IMR-90 (cell line): ENCODE data around the gene RNF34. TPM values are rescaled to one million over a fixed set of nuclear protein-coding genes. Genes with fewer than 3 reads are reported as not detected.

ENCODE experiments used
- ATAC-seq: fragments of 200-7000 bp; cut with Tn5 transposase; 2 replicates; pipeline ENCODE4 v1.9.1; 2020; ENCODE audit warnings: low read depth, mild to moderate bottlenecking, moderate library complexity
- BruUV-seq: library from RNA; stranded (reverse); fragments of 400-500 nt; replicated peaks from 2 replicates; lab custom pipeline; 2021; lab: Mats Ljungman, UMichigan
- CTCF ChIA-PET: fragments of 300-600 bp; formaldehyde crosslinking; extraction: SDS; loops from one replicate; lab custom pipeline; 2021; ENCODE audit warnings: antibody characterized with exemption; lab: Yijun Ruan, JAX
- POLR2A ChIA-PET: fragments of 300-600 bp; sonication (Branson Sonifier 250); formaldehyde crosslinking; loops from one replicate; lab custom pipeline; 2022; ENCODE audit warnings: antibody characterized with exemption; ENCODE audit not compliant: unreplicated experiment; lab: Charles Lee
- DNase-seq: peaks from one replicate; pipeline ENCODE4 v3.0.0; 2013
- H2AFZ ChIP-seq: replicated peaks from 2 replicates; pipeline ENCODE3; 2013; ENCODE audit warnings: low read length, mild to moderate bottlenecking; ENCODE audit not compliant: poor library complexity
- H2AK5ac ChIP-seq: 2 replicates; pipeline ENCODE4 v1.6.1; 2013; ENCODE audit warnings: low read depth, low read length, inconsistent platforms
- H2AK9ac ChIP-seq: replicated peaks from 2 replicates; pipeline ENCODE3; 2013; ENCODE audit warnings: mild to moderate bottlenecking, low read depth, low read length, moderate library complexity; ENCODE audit not compliant: poor library complexity
- H2BK120ac ChIP-seq: 2 replicates; pipeline ENCODE4 v1.6.1; 2013; ENCODE audit warnings: low read depth, low read length, inconsistent platforms
- H2BK15ac ChIP-seq: 3 replicates; pipeline ENCODE4 v1.6.1; 2013; ENCODE audit warnings: low read depth, low read length, inconsistent platforms
- H2BK20ac ChIP-seq: 2 replicates; pipeline ENCODE4 v1.6.1; 2013; ENCODE audit warnings: low read depth, mild to moderate bottlenecking, inconsistent platforms, low read length, moderate library complexity
- H2BK5ac ChIP-seq: 2 replicates; pipeline ENCODE4 v1.6.1; 2013; ENCODE audit warnings: mild to moderate bottlenecking, low read depth, low read length, inconsistent platforms; ENCODE audit not compliant: poor library complexity, severe bottlenecking
- H3K14ac ChIP-seq: replicated peaks from 2 replicates; pipeline ENCODE4 v1.6.1; 2013; ENCODE audit warnings: low read depth, low read length, inconsistent platforms
- H3K18ac ChIP-seq: 2 replicates; pipeline ENCODE4 v1.6.1; 2013; ENCODE audit warnings: low read depth, low read length, control low read depth
- H3K23ac ChIP-seq: 2 replicates; pipeline ENCODE4 v1.6.1; 2013; ENCODE audit warnings: low read depth, low read length, inconsistent platforms
- H3K27ac ChIP-seq: 2 replicates; pipeline ENCODE4 v1.5.1; 2013; ENCODE audit warnings: mild to moderate bottlenecking, control low read depth, low read length; ENCODE audit not compliant: insufficient read depth
- H3K27me3 ChIP-seq: 2 replicates; pipeline ENCODE4 v1.6.1; 2013; ENCODE audit warnings: low read length; ENCODE audit not compliant: control insufficient read depth, insufficient read depth
- H3K36me3 ChIP-seq: 2 replicates; pipeline ENCODE4 v1.6.1; 2013; ENCODE audit warnings: low read length, mixed read lengths; ENCODE audit not compliant: control insufficient read depth, insufficient read depth
- H3K4ac ChIP-seq: 2 replicates; pipeline ENCODE4 v1.6.1; 2013; ENCODE audit warnings: low read depth, low read length, inconsistent platforms
- H3K4me1 ChIP-seq: 2 replicates; pipeline ENCODE4 v1.6.1; 2013; ENCODE audit warnings: low read length, mixed read lengths; ENCODE audit not compliant: control insufficient read depth, insufficient read depth
- H3K4me2 ChIP-seq: 2 replicates; pipeline ENCODE4 v1.6.1; 2013; ENCODE audit warnings: low read depth, mild to moderate bottlenecking, control low read depth, low read length, moderate library complexity
- H3K4me3 ChIP-seq: 2 replicates; pipeline ENCODE4 v1.5.1; 2013; ENCODE audit warnings: low read depth, mild to moderate bottlenecking, control low read depth, low read length, moderate library complexity; ENCODE audit not compliant: insufficient read depth
- H3K56ac ChIP-seq: 2 replicates; pipeline ENCODE4 v1.6.1; 2013; ENCODE audit warnings: low read length, inconsistent platforms; ENCODE audit not compliant: insufficient read depth; ENCODE audit errors: extremely low read depth
- H3K79me1 ChIP-seq, 2 experiments: 2 replicates each; pipeline ENCODE4 v1.6.1; 2013; ENCODE audit warnings: low read length in 2 of 2, inconsistent platforms in 1 of 2, low read depth in 1 of 2
- H3K9ac ChIP-seq: 2 replicates; pipeline ENCODE4 v1.6.1; 2013; ENCODE audit warnings: low read depth, low read length, control low read depth
- H3K9me1 ChIP-seq: 2 replicates; pipeline ENCODE4 v1.6.1; 2013; ENCODE audit warnings: low read length, inconsistent platforms; ENCODE audit not compliant: insufficient read depth
- H3K9me3 ChIP-seq: 2 replicates; pipeline ENCODE4 v1.6.1; 2013; ENCODE audit warnings: low read length; ENCODE audit not compliant: control insufficient read depth, insufficient read depth
- H4K20me1 ChIP-seq: 2 replicates; pipeline ENCODE4 v1.6.1; 2013; ENCODE audit warnings: low read length, inconsistent platforms; ENCODE audit not compliant: insufficient read depth
- H4K5ac ChIP-seq: 2 replicates; pipeline ENCODE4 v1.6.1; 2013; ENCODE audit warnings: mild to moderate bottlenecking, low read depth, low read length, control low read depth
- H4K8ac ChIP-seq, 2 experiments: 2 replicates each; pipeline ENCODE4 v1.6.1; 2013; ENCODE audit warnings: low read depth in 2 of 2, low read length in 2 of 2, control low read depth in 1 of 2, inconsistent platforms in 1 of 2
- H4K91ac ChIP-seq: 2 replicates; pipeline ENCODE4 v1.6.1; 2013; ENCODE audit warnings: low read depth, low read length, inconsistent platforms; ENCODE audit not compliant: insufficient read depth
- CTCF ChIP-seq: conservative IDR thresholded peaks from 2 replicates; pipeline ENCODE4 v1.5.1; 2012; ENCODE audit warnings: mild to moderate bottlenecking, low read depth, low read length, improper control_type of control experiment
- ELK1 ChIP-seq: fragments of 150-350 bp; IDR thresholded peaks from 2 replicates; pipeline ENCODE4 v1.6.1; 2016; ENCODE audit warnings: low read depth, mild to moderate bottlenecking, low read length, moderate library complexity, borderline replicate concordance
- FOS ChIP-seq: fragments of 150-350 bp; IDR thresholded peaks from 2 replicates; pipeline ENCODE4 v1.6.1; 2016; ENCODE audit warnings: low read depth, low read length
- MAZ ChIP-seq: IDR thresholded peaks from 2 replicates; pipeline ENCODE4 v1.6.1; 2012; ENCODE audit warnings: low read depth, mild to moderate bottlenecking, low read length, improper control_type of control experiment, moderate library complexity, borderline replicate concordance
- RAD21 ChIP-seq: IDR thresholded peaks from 2 replicates; pipeline ENCODE4 v1.6.1; 2012; ENCODE audit warnings: low read length, improper control_type of control experiment
- WGBS, 2 experiments: methylation state at CpG; one replicate each; pipeline versions ENCODE4 v1.1.5 to v1.1.7; 2013; ENCODE audit warnings: missing lambda C conversion rate in 2 of 2; ENCODE audit not compliant: insufficient read length in 1 of 2; ENCODE audit errors: extremely low coverage in 2 of 2; 5-methylcytosine and 5-hydroxymethylcytosine counted together
- dilution Hi-C: fragments of 300-500 bp; cut with HindIII; formaldehyde crosslinking; loops from one replicate; pipeline ENCODE4 v1.14.3; 2018; ENCODE audit warnings: low sequenced_read_pairs; ENCODE audit not compliant: unreplicated experiment
- in situ Hi-C: fragments of 300-500 bp; cut with MboI; formaldehyde crosslinking; loops from 3 replicates; pipeline ENCODE4 v1.14.3; 2019; ENCODE audit warnings: low sequenced_read_pairs, inconsistent platforms, mixed read lengths
- intact Hi-C: fragments of 100-400 bp; cut with micrococcal nuclease; formaldehyde crosslinking; loops from 2 replicates; pipeline ENCODE4 v1.10.0; 2022
- polyA plus RNA-seq, 3 experiments: library from polyadenylated mRNA; depleted of rRNA; stranded (reverse); fragments of >200 nt; gene quantifications; 2 replicates each; pipeline ENCODE4 v1.2.3, GENCODE V29; 2012; ENCODE audit warnings: low replicate concordance in 1 of 3
- total RNA-seq: library from RNA; depleted of rRNA; stranded (reverse); fragments of >200 nt; gene quantifications from 2 replicates; pipeline ENCODE4 v1.2.3, GENCODE V29; 2012

The RNF34 gene
- total and polyA plus RNA-seq, 2 of the 4 experiments (the other 2 are of a cell fraction) = 33.2 to 69.5 TPM

GRCh38 chr12:121439715-121440114 lies 39.8 kb downstream of the RNF34 start:
- Histone ChIP-seq H3K4me1 (no peaks in the 10 kb centered on the region), H3K27ac (no peak overlapping the region), H4K8ac (no peak overlapping the region), H2BK5ac (no peak overlapping the region), H4K91ac (no peak overlapping the region), H2BK20ac (no peak overlapping the region), H3K27me3 (no peaks in the 10 kb centered on the region), H2AK9ac (no peak overlapping the region), H3K4me2 (no peak overlapping the region), H4K5ac (no peak overlapping the region), H3K23ac (no peak overlapping the region), H2AK5ac (no peak overlapping the region), H3K79me1 (peaks cover 10 to 22% of the 10 kb centered on the region in 2 experiments; a peak in 3 of 4 replicates), H3K4ac (no peak overlapping the region), H3K9ac (no peak overlapping the region), H2BK15ac (no peak overlapping the region), H3K14ac (no peak overlapping the region), H3K4me3 (no peak overlapping the region), H3K56ac (no peak overlapping the region), H3K9me1 (peaks cover 7% of the 10 kb centered on the region; the same call in 1 of the 2 replicates), H2AFZ (no peak overlapping the region), H3K9me3 (no peaks in the 10 kb centered on the region), H2BK120ac (no peak overlapping the region), H3K18ac (no peak overlapping the region), H4K20me1 (no peaks in the 10 kb centered on the region), H3K36me3 (peaks cover 51% of the 10 kb centered on the region)
- ChIA-PET CTCF (interaction anchor here (0.6 kb wide), 1 partner anchor 91 kb away, joined by 3 read pairs; no protein-coding TSS in a partner anchor), POLR2A (no interaction called here)
- BruUV-seq = no TSS peak
- WGBS, 2 experiments = 83% methylated on average over 1 of the region's 16 CpGs; no CpG with 5 or more reads in 1 of the 2 experiments
- TF ChIP-seq MAZ (no peak), CTCF (no peak), FOS (no peak), RAD21 (no peak), ELK1 (no peak)
- ATAC-seq (no peak), DNase-seq (no peak)
- in situ Hi-C loops (no loop called here), intact Hi-C loops (no loop called here), dilution Hi-C loops (no loop called here)
